Measurements from ENCODE around the gene P2RY14.

DNA sequence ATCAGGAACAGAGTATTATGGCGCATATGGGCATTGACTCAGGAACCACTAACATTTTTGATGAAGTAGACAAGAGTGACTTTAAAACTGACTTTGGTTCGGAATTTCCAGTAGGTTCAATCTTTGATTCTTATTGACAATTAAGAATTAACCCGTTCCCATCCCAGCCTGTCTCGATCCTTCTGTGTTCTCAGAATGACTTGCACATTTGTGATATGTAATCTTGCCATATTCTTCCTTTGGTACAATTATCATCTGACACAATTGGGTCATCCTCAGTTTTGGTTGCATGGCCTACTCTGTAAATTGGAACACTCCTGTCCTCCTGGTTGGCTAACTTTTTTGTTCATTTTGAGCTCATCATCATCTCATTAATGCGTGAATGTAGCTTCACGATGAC is 85.8 kb downstream of the P2RY14 start:
- TF ChIP-seq, protein P1, sequence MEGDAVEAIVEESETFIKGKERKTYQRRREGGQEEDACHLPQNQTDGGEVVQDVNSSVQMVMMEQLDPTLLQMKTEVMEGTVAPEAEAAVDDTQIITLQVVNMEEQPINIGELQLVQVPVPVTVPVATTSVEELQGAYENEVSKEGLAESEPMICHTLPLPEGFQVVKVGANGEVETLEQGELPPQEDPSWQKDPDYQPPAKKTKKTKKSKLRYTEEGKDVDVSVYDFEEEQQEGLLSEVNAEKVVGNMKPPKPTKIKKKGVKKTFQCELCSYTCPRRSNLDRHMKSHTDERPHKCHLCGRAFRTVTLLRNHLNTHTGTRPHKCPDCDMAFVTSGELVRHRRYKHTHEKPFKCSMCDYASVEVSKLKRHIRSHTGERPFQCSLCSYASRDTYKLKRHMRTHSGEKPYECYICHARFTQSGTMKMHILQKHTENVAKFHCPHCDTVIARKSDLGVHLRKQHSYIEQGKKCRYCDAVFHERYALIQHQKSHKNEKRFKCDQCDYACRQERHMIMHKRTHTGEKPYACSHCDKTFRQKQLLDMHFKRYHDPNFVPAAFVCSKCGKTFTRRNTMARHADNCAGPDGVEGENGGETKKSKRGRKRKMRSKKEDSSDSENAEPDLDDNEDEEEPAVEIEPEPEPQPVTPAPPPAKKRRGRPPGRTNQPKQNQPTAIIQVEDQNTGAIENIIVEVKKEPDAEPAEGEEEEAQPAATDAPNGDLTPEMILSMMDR (IDR thresholded peaks at IDR 0.05) = no peak
- TF ChIP-seq EZH2 (IDR thresholded peaks at IDR 0.05) = no peak

All from neural progenitor cell (in vitro differentiated cells).